Neural crest cell (in vitro differentiated cells): ENCODE data around the gene CDH12. TPM values are rescaled to one million over a fixed set of nuclear protein-coding genes. Genes with fewer than 3 reads are reported as not detected.
A peak's percentile ranks its signal among the peaks of the same experiment; 100 is the strongest.

Experiments used
- DNase-seq: peaks from one replicate; pipeline ENCODE4 v3.0.0; 2021; ENCODE audit warnings: low read depth, mixed read lengths, low spot score
- H3K27ac Mint-ChIP-seq: one replicate; pipeline ENCODE4 v1.8.0; 2021; ENCODE audit warnings: mild to moderate bottlenecking, mixed read lengths; ENCODE audit not compliant: unreplicated experiment
- H3K27me3 Mint-ChIP-seq: 2 replicates; pipeline ENCODE4 v1.8.0; 2021; ENCODE audit warnings: low read depth, mild to moderate bottlenecking, mixed read lengths
- H3K36me3 Mint-ChIP-seq: 2 replicates; pipeline ENCODE4 v1.8.0; 2021; ENCODE audit warnings: low read depth, mild to moderate bottlenecking, mixed read lengths
- H3K4me1 Mint-ChIP-seq: 2 replicates; pipeline ENCODE4 v1.8.0; 2021; ENCODE audit warnings: mixed read lengths
- H3K4me3 Mint-ChIP-seq: one replicate; pipeline ENCODE4 v1.8.0; 2021; ENCODE audit warnings: mild to moderate bottlenecking, mixed read lengths
- H3K9me3 Mint-ChIP-seq: 2 replicates; pipeline ENCODE4 v1.8.0; 2021; ENCODE audit warnings: mixed read lengths
- CTCF ChIP-seq: fragments of 200-600 bp; sonication (generic); conservative IDR thresholded peaks from 2 replicates; pipeline ENCODE4 v1.5.0; 2021; ENCODE audit warnings: antibody characterized with exemption, mild to moderate bottlenecking
- total RNA-seq: library from RNA; stranded (reverse); gene quantifications from 2 replicates; pipeline ENCODE4 v1.2.1, GENCODE V29; 2021

Gene CDH12
- total RNA-seq, 1 donor from 2014 or later: 0.07 TPM

GRCh38 chr5:22708770-22709328 lies 144.3 kb downstream of the CDH12 start:
- H3K4me1 Mint-ChIP-seq: no peaks in the 10 kb centered on the region
- DNase-seq: peak; percentile 1
- H3K4me3 Mint-ChIP-seq: no peak overlapping the region
- TF ChIP-seq CTCF: peak; percentile 38
- peaks cover 6% of the 10 kb centered on the region for H3K27me3 Mint-ChIP-seq
- H3K36me3 Mint-ChIP-seq: no peaks in the 10 kb centered on the region
- no peak overlapping the region for H3K27ac Mint-ChIP-seq
- H3K9me3 Mint-ChIP-seq: no peaks in the 10 kb centered on the region

GRCh38 chr5:22706901-22707300 lies 146.2 kb downstream of the CDH12 start:
- no peak overlapping the region for H3K4me3 Mint-ChIP-seq
- peaks cover 6% of the 10 kb centered on the region for H3K27me3 Mint-ChIP-seq
- no peaks in the 10 kb centered on the region for H3K9me3 Mint-ChIP-seq
- DNase-seq: no peak
- H3K36me3 Mint-ChIP-seq: no peaks in the 10 kb centered on the region
- TF ChIP-seq CTCF: no peak
- H3K4me1 Mint-ChIP-seq: no peaks in the 10 kb centered on the region
- H3K27ac Mint-ChIP-seq: no peak overlapping the region

- TF ChIP-seq CTCF: no peak
- Mint-ChIP-seq H3K4me1 (no peaks in the 10 kb centered on the region), H3K9me3 (no peaks in the 10 kb centered on the region), H3K27me3 (no peaks in the 10 kb centered on the region), H3K36me3 (no peaks in the 10 kb centered on the region), H3K27ac (no peak overlapping the region), H3K4me3 (no peak overlapping the region)
- DNase-seq: no peak
Observed at GRCh38 chr5:22699319-22699718, 153.8 kb downstream of the CDH12 start.

- H3K4me1 Mint-ChIP-seq: no peaks in the 10 kb centered on the region
- H3K4me3 Mint-ChIP-seq: no peak overlapping the region
- no peaks in the 10 kb centered on the region for H3K36me3 Mint-ChIP-seq
- no peak overlapping the region for H3K27ac Mint-ChIP-seq
- no peaks in the 10 kb centered on the region for H3K27me3 Mint-ChIP-seq
- DNase-seq: no peak
- H3K9me3 Mint-ChIP-seq: no peaks in the 10 kb centered on the region
- no peak for TF ChIP-seq CTCF
Observed at GRCh38 chr5:22693121-22693520, 160.0 kb downstream of the CDH12 start.

- Mint-ChIP-seq H3K4me3 (no peak overlapping the region), H3K4me1 (no peaks in the 10 kb centered on the region), H3K27me3 (no peaks in the 10 kb centered on the region), H3K27ac (no peak overlapping the region), H3K9me3 (no peaks in the 10 kb centered on the region), H3K36me3 (no peaks in the 10 kb centered on the region)
- TF ChIP-seq CTCF: no peak
- DNase-seq: no peak
Observed at GRCh38 chr5:22683050-22683449, 170.1 kb downstream of the CDH12 start.
